ENCODE results near the gene SHISAL1.

GRCh38 chr22:44357296-44357965 is 44.7 kb upstream of the SHISAL1 start:
- TF ChIP-seq CTCF (IDR thresholded peaks at IDR 0.05; ENCODE audit: low read length) (no peak), EZH2 (IDR thresholded peaks at IDR 0.05; ENCODE audit: borderline replicate concordance, low read length) (no peak)
